Measurements from ENCODE around the gene NR2F1-AS1.
"Not testable (repeated sequence)": the region's sequence is repeated elsewhere in the genome, so short reads cannot be mapped to it uniquely, and the experiment has no call there.

Gene NR2F1-AS1

DNA sequence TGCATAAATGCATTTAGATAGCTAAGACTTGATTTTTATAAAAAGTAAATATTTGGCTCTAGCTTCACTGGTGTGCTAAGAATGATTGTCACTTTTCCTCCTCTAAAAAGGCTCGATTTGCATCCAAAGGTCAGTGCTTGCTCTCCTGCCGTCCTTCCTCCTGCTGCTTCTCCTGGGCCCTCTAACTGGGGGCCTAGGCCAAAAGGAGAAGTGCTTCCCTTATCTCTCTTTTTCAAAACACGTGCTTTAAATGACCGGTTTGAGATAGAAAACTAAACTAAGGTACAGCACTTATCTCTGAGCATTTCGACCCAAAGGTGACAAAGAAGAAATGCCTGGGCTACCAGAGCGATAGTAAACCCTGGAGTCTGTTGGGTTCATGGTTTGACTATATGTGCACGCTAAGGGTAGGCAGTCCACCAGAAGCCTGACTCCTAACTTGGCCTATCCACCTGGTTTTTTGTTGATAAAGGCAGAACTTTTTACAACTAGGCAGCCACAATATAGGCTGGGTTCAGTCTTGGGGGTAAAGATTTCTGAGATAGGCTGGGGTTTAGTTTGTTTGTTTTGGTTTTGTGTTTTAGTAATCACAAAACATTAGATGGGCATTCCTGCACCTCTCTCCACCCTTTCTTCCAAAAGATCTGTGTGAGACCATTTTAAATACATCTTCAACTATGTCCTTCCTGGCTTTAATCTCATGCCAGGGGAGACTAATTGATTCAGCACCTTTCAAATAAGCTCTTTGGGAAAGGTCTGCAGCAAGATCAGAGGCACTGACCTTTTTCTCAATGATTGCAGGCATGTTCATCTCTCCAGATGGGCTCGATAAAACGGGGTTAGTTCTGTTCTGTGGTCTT is 3.8 kb downstream of the NR2F1-AS1 start:
- no peak for FAIRE-seq

DNA sequence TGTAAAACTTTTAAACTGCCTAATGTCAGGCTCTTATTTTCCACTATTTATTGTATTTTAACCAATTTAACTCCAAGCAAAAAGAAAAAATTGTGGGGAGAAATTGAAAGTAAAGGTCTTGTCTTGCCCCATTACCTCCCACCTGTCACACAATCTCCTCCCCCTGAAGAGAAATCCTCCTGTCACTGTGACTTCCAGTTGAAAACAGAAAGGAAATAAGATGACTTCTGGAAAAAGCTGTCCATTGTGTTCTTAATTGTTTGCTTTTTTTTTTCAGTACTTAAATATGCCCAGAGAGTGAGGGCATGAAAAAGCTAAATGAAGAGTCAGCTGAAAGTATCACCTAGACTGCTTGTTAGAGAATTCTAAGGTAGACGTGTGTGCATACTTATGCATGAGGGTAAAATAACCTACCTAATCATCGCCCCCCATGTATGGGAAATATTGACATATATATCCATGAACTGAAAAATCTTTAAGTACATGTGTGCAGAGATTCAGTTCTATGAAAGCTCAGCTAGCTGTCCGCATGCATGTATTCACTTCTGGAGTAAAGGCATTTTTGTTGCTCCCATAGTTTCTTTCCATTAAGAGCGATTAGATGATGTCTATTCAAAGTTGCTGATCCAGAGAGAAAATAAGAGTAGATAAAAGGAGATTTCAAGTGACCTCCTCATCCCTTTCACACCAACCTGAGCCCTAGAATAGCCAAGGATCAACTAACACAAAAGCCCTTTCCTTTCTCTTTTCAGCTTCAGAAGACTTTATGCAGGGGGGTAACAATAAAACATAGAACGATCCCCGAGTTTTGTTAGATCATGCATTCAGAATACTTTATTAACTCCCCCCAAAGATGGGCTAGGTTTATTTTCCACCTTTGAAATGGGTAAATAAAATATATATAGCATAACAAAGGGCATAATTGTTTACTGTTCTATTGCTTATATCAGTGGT is 5.3 kb downstream of the NR2F1-AS1 start:
- FAIRE-seq, result no peak

DNA sequence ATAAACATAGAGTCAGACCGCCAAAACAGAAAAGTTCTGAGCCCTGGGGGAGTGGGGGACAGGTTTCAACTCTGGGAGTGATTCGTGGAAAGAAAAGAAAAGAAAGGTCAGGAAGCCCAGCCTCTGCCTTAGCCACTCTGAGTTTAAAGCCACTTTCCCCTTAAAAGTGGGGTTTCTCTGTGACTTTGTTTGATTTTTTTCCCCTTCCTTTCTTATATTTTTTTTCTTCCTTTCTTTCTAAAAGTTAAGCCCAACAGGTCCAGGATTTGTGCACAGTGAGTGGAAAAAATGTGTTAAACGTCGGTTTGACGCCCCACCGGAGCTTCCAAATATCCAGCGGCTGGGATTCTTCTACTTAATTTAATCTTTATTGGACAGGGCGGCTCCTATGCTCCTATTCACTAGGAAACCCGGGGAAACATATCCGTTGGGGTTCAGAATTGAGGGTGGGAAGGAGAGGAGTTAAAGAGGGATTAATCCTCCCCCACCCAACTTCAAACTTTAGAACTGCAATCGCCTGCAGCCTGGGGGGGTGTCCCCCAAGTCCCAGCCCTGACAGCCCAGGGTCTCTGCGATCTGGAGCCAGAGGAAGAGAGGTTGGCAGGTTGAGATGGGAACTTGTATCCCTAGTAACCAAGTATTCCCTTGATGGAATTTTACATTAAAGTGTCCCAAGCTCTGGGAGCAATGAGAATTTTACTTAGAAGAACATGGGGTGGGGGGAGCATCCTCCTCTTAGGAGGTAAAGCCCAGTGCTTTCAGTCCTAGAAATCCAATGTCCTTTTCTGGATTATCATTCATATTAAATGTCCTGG is 6.3 kb downstream of the NR2F1-AS1 start:
- FAIRE-seq, result no peak

DNA sequence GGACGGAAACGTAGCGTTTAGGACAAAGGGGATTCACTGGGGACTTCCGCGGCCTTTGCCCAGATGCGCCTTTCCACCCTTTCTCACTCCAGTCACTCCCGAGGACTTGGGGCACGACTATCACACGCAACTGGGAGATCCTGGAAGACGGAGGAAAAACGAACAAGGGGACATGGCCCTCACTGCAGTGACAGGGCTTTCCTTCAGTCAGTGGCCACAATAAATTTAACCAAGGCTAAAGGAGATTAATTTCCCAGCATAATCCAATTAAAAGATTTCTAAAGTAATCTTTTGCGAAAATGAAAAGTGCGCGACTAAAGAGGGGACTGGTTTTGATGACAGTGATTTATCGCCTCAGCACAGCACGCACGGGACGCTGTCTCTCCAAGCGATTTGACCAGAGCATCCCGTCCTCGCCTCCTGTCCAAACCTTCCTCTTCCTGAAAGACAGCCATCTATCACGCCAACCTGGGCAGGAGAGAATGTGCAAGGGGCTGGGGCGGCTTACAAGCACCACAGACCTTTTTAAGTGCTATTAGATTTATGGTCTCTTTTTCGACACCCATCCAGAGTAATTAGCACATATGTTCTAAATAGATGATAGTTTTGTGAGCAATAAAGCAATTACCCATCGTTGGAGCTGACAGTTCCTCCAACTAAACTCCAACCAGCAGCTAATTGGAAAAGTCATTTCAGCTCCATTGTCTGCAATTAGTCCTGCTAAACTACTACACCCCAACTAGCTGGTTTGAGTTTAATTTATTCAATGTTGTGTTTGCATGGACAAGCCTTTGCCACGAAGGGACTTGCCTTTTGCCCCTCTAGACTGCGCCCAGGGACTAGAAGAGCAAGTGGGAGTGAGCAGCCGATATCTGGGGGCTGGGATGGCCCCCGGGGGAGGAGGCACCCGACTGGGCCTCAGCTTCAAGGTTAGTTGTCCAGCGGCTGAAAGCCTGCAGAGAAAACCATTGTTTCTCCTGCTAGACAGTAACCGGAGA is 7.4 kb downstream of the NR2F1-AS1 start:
- FAIRE-seq, result no peak

DNA sequence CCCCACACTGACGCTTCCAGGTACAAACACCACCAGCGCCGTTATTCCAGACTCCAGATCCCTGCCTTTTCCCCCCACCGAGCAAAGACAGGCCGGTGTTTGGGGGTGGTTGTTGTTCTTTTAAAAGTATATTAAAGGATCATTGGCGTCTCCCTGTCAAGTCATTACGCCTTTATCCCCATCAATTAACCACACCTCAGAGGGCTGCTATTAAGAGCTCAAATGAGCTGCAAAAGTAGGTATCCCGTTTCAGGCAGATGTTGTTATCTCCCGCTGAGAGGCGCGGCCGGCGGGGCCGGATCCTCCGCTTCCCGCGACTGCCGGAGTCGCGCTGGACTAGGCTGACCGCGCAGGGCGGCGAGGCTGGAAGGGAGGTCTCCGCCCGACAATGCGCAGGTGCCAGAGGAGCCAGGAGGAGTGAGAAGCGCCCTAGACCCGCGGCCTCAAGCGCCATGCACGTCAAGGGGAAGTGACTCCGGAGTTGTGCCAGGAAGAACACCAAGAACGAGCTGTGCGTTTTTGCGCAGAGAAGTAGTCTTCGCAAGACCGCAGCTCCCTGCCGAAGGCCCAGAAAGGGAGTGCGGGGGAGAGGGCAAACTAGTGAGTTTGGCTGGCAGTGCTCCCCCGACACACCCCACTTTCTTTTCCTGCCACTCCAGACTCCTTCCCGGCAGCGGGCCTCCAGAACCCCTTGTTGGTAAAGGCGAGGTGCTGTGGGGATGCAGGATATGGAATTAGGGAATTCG is 8.2 kb downstream of the NR2F1-AS1 start:
- no peak for FAIRE-seq

DNA sequence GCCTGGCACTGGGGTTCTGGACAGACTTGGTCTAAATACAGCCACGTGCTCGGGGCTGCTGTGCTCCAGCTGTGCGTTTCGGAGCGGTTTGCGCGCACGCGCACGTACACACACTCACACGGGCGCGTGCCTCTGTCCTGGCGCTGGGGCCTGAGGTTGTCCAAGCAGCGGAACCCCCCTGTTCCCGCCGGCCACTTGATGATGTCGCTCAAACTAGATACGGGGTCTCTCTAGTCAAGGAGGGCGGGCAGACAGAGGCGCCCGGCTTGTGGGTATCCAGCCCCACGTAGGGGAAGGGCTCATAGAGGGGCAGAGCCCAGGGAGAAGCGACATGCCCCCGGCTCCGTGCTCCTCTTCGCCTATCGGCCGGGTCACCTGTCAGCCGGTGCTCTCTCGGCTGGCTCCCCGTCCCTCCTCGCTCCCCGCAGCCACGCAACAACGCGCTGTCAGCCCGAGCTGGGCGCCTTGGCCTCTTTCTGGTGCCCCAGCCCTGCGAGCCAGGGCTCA is 8.9 kb downstream of the NR2F1-AS1 start:
- FAIRE-seq, result no peak

DNA sequence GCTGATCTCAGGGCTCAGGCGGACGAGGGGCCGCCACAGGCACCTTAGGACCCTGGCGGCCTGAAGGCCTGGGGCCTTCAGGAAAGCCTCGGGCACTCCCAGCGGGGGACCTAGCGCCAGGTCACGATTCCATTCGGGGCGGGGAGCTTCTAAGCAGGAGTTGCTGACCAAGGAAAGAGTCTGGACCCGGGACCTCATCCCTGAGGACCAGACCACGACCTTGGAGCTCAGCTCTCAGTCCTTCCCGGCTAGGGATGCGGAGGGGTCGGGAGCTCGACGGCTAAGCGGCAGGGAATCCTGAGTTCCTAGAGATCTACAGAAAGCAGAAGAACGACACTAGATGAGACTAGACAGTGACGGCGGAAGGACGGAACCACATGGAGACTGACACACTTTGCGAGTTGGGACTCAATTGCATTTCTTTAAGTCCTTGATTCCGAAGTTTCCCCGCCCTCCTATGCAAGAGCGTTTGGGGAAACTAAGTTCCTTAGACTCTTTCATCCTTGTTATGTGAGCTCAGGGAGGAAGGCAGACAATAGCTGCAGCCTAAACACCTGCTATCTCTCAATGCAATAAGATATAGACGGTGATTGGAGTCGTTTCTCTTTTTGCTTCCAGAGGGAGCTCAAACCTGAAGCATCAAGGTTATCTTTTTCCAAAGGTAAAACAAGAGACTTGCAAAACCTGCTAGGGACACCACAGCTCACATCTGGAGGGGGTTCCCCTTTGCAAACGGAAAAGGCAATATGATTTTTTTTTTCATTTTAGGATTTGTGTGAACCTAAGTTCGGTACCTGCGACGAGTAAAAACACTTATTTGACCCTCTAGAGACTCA is 9.7 kb downstream of the NR2F1-AS1 start:
- no peak for FAIRE-seq

DNA sequence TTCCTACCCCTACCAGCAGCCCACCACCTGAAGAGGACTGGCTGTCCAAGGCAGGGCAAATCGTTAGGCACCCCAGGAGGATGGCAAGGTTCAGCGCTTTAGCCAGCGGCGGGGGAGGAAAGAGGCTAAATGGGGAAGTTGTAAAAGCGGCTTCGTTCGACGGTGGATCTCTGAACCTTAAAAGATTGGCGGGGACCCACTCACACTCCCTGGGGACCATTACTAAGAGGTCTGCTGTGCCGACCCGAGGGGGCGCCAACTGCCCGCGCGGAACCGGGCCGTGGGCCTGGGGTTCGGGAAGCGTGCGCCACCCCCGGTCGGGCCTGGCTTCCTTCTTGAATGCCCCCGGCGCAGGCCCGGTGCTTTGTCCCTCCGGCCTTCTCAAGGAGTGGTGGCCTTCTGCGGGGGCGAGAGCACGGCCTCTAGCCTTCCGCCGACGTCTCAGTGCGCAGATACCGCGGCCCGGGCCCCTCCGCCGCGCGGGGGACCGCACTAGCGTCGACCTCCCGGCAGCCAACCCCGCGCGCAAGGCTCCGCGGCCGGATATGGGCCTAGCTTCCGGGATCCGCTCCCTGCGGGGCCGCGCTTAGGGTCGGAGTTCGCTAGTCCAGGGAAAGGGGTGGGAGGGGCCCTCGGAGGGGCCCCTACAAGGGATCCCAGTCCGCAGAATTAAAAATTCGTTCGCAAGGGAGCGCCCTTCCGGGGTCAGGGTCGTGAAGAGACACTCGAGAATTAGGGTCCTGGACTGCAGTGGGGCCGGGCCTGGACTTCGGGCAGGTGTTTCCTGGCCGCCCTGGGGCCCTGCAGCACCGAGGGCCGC is 10.5 kb downstream of the NR2F1-AS1 start:
- no peak for FAIRE-seq

DNA sequence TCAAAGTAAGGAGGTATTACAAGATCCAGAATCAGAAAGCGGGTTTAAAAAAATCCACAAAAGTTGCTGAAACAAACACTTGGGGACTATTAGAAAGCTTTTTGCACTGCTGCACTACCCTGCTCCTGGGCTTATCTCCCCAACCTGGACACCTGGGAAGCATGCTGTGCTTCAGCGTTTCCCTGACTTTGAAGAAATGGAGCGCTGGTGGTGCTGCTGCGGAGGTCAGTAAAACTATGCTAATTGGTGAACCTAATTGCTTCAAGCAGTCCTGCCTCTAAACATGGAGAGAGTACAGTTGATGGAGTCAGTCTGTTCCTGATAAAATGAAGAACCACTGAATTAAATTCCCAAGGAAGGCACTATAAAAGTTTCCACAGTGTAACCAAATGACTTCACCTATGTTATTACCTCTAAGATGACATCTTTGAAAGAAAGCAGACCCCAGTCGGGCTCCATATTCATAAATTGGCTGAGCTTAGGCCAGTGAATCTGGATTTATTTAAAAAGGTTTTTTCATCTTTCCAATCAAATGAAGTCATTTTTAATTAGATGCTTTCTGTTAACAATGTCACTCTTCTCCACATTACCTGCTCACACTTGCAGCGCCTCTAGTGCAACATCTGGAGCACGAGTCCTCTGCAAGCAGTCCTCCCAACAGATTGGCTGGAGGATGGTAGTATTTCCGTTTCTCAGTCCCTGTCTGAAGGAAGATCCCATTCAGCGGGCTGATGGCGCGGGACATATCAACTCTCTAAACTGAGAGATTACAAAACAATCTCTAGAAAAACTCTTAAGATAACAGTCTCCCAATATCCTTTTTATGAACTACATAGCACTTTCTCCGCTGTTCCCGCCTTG is 11.5 kb downstream of the NR2F1-AS1 start:
- no peak for FAIRE-seq

DNA sequence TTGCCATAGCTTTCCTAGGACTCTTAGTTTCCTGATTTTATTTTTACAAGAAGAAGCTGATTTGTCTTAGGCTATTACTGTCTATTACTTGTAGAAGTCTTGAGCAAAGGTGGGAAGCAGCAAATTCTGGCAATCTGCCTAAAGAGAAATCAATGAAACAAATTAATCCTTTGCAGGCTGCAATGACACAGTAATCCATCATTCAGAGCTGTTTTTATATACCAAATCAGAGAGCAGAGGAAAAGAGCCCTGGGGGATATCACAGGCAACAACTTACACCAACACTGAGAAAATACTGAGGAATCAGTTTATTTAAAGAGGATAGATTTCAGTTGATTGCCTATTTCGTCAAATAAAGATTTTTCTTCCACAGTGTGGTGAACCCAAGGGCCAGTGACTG is 13.6 kb downstream of the NR2F1-AS1 start:
- no peak for FAIRE-seq

DNA sequence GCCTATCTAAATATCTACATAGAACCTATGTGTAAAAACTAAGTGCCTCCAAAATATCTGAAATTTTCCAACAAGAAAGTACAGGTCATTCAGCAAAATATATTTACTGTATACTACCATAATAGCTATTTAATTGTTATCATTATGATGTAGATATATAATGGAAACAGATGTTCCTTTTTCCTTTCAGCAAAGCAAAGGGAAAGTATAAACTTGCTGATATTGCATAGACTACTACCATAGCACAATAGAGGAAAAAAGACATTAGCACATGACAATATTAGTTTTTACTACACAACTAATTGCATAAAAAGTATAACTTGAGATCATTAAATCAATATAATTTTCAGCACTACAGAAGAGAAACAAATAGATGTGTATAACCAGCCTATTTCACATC is 14.9 kb downstream of the NR2F1-AS1 start:
- no peak for FAIRE-seq

DNA sequence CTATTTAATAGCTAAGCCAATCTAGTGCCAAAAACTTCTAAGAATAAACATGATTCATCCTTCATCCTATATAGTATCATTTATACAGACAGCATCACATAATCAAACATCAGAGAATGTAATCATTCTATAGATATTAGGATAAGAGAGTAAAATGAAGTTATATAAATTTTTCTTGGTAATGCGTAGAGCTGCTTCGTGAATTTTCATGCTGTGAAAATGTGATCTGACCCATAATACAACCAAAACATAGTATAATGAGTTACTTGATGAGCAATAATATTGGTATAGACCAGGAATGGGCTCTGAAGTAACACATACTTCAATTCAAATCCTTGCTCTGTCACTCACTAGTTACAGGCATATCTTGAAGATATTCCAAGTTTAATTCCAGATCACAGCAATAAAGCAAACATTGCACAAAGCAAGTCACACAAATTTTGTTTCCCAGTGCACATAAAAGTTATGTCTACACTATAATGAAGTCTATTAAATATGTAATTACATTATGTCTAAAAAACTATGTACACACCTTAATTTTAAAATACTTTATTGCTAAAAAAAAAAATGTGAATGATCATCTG is 23.9 kb downstream of the NR2F1-AS1 start:
- FAIRE-seq, result no peak

DNA sequence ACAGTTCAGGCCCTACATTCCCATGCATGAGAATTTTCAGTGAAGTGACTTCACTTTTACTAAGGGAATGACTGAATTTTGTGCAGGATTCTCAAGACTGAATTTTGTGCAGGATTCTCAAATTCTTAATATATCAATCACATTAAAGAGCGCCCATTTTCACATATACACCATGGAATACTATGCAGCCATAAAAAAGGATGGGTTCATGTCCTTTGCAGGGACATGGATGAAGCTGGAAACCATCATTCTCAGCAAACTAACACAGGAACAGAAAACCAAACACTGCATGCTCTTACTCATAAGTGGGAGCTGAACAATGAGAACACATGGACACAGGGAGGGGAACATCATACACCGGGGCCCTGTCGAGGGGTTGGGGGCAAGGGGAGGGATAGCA is 31.4 kb downstream of the NR2F1-AS1 start:
- FAIRE-seq, result not testable (repeated sequence)

DNA sequence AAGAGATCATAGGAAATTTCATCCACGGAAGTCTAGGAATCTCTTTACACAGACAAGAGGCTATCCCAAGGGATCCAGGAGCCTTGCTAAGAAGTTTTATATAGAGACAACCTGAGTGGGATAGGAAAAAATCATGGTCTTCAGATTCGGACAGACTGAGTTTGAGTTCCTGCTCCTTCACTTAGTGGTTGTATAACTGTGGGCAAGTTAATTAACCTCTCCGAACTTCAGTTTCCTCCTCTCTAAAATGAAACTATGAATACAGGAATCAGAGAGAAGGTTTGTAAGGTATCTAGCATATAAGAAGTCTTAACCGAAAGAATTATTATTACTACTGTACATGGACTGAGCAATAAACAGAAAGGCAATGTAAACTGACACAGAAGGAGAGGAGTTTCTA is 35.1 kb downstream of the NR2F1-AS1 start:
- FAIRE-seq, result no peak

DNA sequence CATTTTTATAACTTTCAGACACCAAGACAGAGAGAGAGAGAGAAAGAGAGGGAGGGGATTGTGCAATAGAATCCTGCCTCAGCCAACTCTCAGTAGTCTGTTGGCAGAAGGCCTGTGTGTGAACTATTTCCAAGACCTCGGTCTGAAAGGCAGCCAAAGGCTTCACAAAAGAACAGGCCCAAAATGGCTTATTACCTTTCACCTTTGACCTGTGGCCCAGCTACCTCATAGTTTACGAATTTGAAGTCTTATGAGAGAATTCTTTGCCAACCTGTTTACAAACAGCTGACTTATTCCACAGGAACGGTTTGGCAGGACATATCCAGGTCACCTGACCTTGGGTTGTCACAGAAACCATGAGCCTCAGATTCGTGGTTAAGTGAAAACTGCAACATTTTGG is 48.6 kb downstream of the NR2F1-AS1 start:
- no peak for FAIRE-seq

DNA sequence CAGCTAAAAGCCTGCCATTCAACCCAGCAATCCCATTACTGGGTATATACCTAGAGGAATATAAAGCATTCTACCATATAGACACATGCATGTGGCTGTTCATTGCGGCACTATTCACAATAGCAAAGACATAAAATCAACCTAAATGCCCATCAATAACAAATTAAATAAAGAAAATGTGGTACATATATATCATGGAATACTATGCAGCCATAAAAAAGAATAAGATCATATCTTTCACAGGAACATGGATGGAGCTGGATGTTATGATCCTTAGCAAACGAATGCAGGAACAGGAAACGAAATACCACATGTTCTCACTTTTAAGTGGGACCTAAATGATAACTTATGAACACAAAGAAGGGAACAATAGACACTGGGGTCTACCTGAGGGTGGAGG is 59.2 kb downstream of the NR2F1-AS1 start:
- FAIRE-seq, result not testable (repeated sequence)

DNA sequence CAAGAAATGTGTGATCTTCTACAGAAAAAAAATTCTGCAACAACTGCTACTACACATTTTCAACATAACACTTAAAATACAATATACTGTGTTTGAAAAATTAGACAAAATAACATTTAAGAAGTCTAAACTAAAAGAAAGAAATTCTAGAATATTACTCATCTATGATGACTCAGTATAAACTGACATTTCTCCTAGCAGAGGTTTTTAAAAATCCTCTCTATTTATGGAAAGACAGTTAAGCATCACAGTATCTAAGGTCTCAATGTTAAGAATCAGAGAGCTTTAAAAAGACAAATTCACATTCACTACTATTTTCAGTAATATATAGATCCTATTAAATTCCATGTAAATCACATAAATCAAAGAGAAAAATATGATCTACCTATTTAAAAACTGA is 61.3 kb downstream of the NR2F1-AS1 start:
- no peak for FAIRE-seq
